K562 (cell line): ENCODE measurements around the gene COL9A3. TPM values are rescaled to one million over a fixed set of nuclear protein-coding genes. Genes with fewer than 3 reads are reported as not detected.

Source experiments
- ETV5 ChIP-seq: sonication (generic); formaldehyde crosslinking; IDR thresholded peaks from 2 replicates; pipeline ENCODE4 v1.4.0; 2020; ENCODE audit warnings: low read depth, mild to moderate bottlenecking, missing genetic modification reagents
- EWSR1 ChIP-seq: fragments of 450-650 bp; IDR thresholded peaks from 2 replicates; pipeline ENCODE4 v1.6.1; 2018; ENCODE audit warnings: borderline replicate concordance, mild to moderate bottlenecking, low read depth, moderate library complexity; ENCODE audit not compliant: partially characterized antibody
- GTF2A2 ChIP-seq: IDR thresholded peaks from 2 replicates; pipeline ENCODE4 v1.6.1; 2016; ENCODE audit warnings: mild to moderate bottlenecking, missing genetic modification characterization, missing compliant biosample characterization
- HDAC6 ChIP-seq: IDR thresholded peaks from 2 replicates; pipeline ENCODE4 v1.6.1; 2012; ENCODE audit warnings: low read depth, mild to moderate bottlenecking, control low read depth, inconsistent platforms, low read length, moderate library complexity
- HSF4 ChIP-seq: fragments of 250-450 bp; sonication (Bioruptor Pico); IDR thresholded peaks from 2 replicates; pipeline ENCODE4 v2.1.2; 2022; ENCODE audit warnings: mild to moderate bottlenecking, moderate library complexity, borderline replicate concordance
- JUND ChIP-seq, 2 experiments: IDR thresholded peaks; 2 replicates in 1 of 2; 3 replicates in 1 of 2; pipeline ENCODE4 v1.6.1; 2011; ENCODE audit warnings: borderline replicate concordance in 2 of 2, low read depth in 2 of 2, low read length in 2 of 2, improper control_type of control experiment in 1 of 2, missing biosample characterization in 1 of 2, missing genetic modification characterization in 1 of 2, missing genetic modification reagents in 1 of 2
- KLF1 ChIP-seq: fragments of 450-650 bp; IDR thresholded peaks from 2 replicates; pipeline ENCODE4 v1.6.1; 2016; ENCODE audit warnings: missing genetic modification characterization, missing compliant biosample characterization
- NONO ChIP-seq, 2 experiments: fragments of 200-400 bp in 1 of 2; fragments of 450-650 bp in 1 of 2; formaldehyde crosslinking in 1 of 2; IDR thresholded peaks; 2 replicates each; pipeline ENCODE4 v1.6.1; 2017; ENCODE audit warnings: low read depth in 2 of 2, mild to moderate bottlenecking in 2 of 2, moderate library complexity in 2 of 2, low read length in 1 of 2
- PHF8 ChIP-seq: fragments of 200-600 bp; sonication (generic); IDR thresholded peaks from 2 replicates; pipeline ENCODE4 v1.6.1; 2012; ENCODE audit warnings: mixed run types, mild to moderate bottlenecking, inconsistent platforms, low read length, moderate library complexity, borderline replicate concordance
- POLR2AphosphoS5 ChIP-seq: IDR thresholded peaks from 2 replicates; pipeline ENCODE4 v1.6.1; 2011; ENCODE audit warnings: mild to moderate bottlenecking, low read depth, low read length, moderate library complexity; ENCODE audit not compliant: control insufficient read depth, insufficient read depth
- PPARD ChIP-seq: fragments of 250-450 bp; sonication (Bioruptor Pico); IDR thresholded peaks from 2 replicates; pipeline ENCODE4 v1.8.0; 2022; ENCODE audit warnings: inconsistent platforms, mild to moderate bottlenecking, moderate library complexity
- RAD51 ChIP-seq: fragments of 450-650 bp; IDR thresholded peaks from 2 replicates; pipeline ENCODE4 v1.7.1; 2016; ENCODE audit warnings: low read depth, mild to moderate bottlenecking, borderline replicate concordance
- SP1 ChIP-seq: sonication (generic); formaldehyde crosslinking; IDR thresholded peaks from 2 replicates; pipeline ENCODE4 v1.8.1; 2022; ENCODE audit warnings: mild to moderate bottlenecking, missing genetic modification reagents
- XRCC3 ChIP-seq: fragments of 450-650 bp; IDR thresholded peaks from 2 replicates; pipeline ENCODE4 v1.6.1; 2017; ENCODE audit warnings: mild to moderate bottlenecking, moderate library complexity
- ZBTB11 ChIP-seq, 3 experiments: fragments of 200-800 bp in 1 of 3; fragments of 250-450 bp in 1 of 3; fragments of 450-650 bp in 1 of 3; sonication (Bioruptor Pico) in 1 of 3; sonication (Bioruptor generic) in 1 of 3; formaldehyde crosslinking in 1 of 3; IDR thresholded peaks; 2 replicates each; pipeline versions ENCODE4 v1.6.1 to v1.8.0; 2016 to 2022; ENCODE audit warnings: mild to moderate bottlenecking in 2 of 3, missing genetic modification characterization in 2 of 3, missing compliant biosample characterization in 1 of 3, moderate library complexity in 1 of 3
- ZNF175 ChIP-seq: fragments of 200-800 bp; sonication (Bioruptor generic); IDR thresholded peaks from 2 replicates; pipeline ENCODE4 v1.6.1; 2016; ENCODE audit warnings: low read depth, mild to moderate bottlenecking, missing genetic modification characterization, missing compliant biosample characterization
- ZNF398 ChIP-seq: fragments of 250-450 bp; sonication (Bioruptor Pico); IDR thresholded peaks from 2 replicates; pipeline ENCODE4 v1.8.0; 2021; ENCODE audit warnings: moderate library complexity, mild to moderate bottlenecking, inconsistent platforms
- ZNF41 ChIP-seq: fragments of 250-450 bp; sonication (Bioruptor Pico); conservative IDR thresholded peaks from 2 replicates; pipeline ENCODE4 v1.4.0; 2020; ENCODE audit warnings: mild to moderate bottlenecking
- ZNF551 ChIP-seq: fragments of 250-450 bp; sonication (Bioruptor Pico); IDR thresholded peaks from 2 replicates; pipeline ENCODE4 v1.5.0; 2021; ENCODE audit warnings: mild to moderate bottlenecking, moderate library complexity
- ZNF561 ChIP-seq: fragments of 450-650 bp; formaldehyde crosslinking; conservative IDR thresholded peaks from 2 replicates; pipeline ENCODE4 v1.4.0; 2020; ENCODE audit warnings: mild to moderate bottlenecking, moderate library complexity
- ZNF717 ChIP-seq: fragments of 250-450 bp; sonication (Bioruptor Pico); IDR thresholded peaks from 2 replicates; pipeline ENCODE4 v1.5.0; 2021
- polyA plus RNA-seq, 8 experiments: library from polyadenylated mRNA; depleted of rRNA in 4 of 8; stranded (reverse) in 5 of 8; unstranded in 3 of 8; fragments of >200 nt; fragmentation: Nextera tagmentation in 2 of 8; fragmentation: Illumina TruSeq in 1 of 8; extraction: Ambion mirVana in 2 of 8; extraction: Trizol in 1 of 8; gene quantifications; 2 replicates each; pipeline versions ENCODE4 v1.2.1 to v1.2.3, GENCODE V29; 2011 to 2014; ENCODE audit warnings: inconsistent platforms in 1 of 8, missing spikeins in 1 of 8
- total RNA-seq, 7 experiments: library from RNA; depleted of rRNA in 6 of 7; stranded (reverse); fragments of >200 nt in 6 of 7; fragmentation: Illumina TruSeq in 2 of 7; extraction: Trizol in 2 of 7; gene quantifications; 2 replicates each; pipeline versions ENCODE4 v1.2.1 to v1.2.3, GENCODE V29; 2011 to 2021; ENCODE audit warnings: low replicate concordance in 1 of 7

The COL9A3 gene
- total and polyA plus RNA-seq, 9 of the 15 experiments (the other 6 are each of a cell fraction or from before 2014, with no cell fraction given), result 0.14 to 3.6 (median 0.88) TPM; not detected in 1

- TF ChIP-seq POLR2AphosphoS5 (peak; percentile 79), PPARD (no peak), ZNF551 (CRISPR knock-in tag) (no peak), ZBTB11 (CRISPR knock-in tag; IDR thresholded peaks at IDR 0.05) (peak in 2 of 3 experiments; percentile 11 to 69; a peak in 2 of 6 replicates), KLF1 (no peak), ZNF398 (CRISPR knock-in tag) (no peak), GTF2A2 (tag) (no peak), RAD51 (no peak), EWSR1 (no peak), ZNF717 (CRISPR knock-in tag) (no peak), JUND (IDR thresholded peaks at IDR 0.05; ENCODE audit: borderline replicate concordance, low read depth, low read length) (0 out of 2 replicates have a peak, but pooled peaks have one; percentile 6), JUND (tag; IDR thresholded peaks at IDR 0.05; ENCODE audit: borderline replicate concordance, low read depth, low read length) (no peak), ZNF175 (0 out of 2 replicates have a peak, but pooled peaks have one; percentile 36), SP1 (CRISPR knock-in tag) (peak; percentile 98), ZNF561 (CRISPR knock-in tag) (no peak), HDAC6 (no peak), NONO (IDR thresholded peaks at IDR 0.05; ENCODE audit: low read depth in 2 of 2, low read length in 1 of 2) (no peak), ETV5 (CRISPR knock-in tag) (no peak), ZNF41 (0 out of 2 replicates have a peak, but pooled peaks have one; percentile 13), HSF4 (CRISPR knock-in tag) (no peak), XRCC3 (no peak), PHF8 (peak; percentile 77)
Measured at GRCh38 chr20:62794007-62794724, 22.7 kb upstream of the COL9A3 start (continued).
